ENCODE results near the gene KCP. TPM values are rescaled to one million over a fixed set of nuclear protein-coding genes. Genes with fewer than 3 reads are reported as not detected.

Gene KCP
- total and polyA plus RNA-seq, 2 of the 13 experiments (the other 11 are each of a cell fraction or from before 2014, with no cell fraction given): 0.37 to 1.0 TPM

DNA sequence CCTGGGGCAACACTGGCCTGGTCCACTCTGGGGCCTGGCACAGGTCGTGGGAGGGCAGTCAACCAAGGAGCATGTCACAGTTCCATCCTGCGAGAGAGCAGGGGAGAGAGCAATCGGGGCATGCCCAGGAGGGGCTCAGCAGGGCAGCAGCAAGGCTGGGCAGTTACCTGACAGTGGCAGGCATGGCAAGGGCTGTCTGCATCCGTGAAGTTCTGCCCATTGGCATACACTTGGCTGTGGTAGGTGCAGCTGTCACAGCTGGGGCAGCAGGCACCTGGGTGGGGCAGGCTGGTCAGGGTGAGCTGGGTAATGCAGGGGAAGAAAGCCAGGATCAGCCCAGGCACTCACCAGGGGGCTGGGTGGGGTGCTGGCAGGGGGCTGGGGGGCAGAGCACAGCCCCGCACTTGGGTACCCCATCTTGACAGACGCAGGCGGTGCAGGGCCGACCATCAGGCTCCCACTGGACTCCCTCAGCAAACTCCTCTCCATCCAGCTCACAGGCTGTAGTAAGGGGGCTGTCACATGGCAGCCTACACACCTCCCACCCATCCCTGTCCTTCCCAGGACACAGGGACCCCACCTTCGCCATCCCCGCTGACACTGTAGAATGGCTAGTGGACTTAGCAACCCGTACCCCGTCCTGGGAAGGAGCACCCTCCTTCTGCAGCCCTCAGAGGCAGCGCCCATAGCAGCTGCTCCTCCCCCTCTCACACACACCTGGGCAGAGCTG lies 17.8 kb downstream of the KCP start (continued):
- TF ChIP-seq, protein P1, sequence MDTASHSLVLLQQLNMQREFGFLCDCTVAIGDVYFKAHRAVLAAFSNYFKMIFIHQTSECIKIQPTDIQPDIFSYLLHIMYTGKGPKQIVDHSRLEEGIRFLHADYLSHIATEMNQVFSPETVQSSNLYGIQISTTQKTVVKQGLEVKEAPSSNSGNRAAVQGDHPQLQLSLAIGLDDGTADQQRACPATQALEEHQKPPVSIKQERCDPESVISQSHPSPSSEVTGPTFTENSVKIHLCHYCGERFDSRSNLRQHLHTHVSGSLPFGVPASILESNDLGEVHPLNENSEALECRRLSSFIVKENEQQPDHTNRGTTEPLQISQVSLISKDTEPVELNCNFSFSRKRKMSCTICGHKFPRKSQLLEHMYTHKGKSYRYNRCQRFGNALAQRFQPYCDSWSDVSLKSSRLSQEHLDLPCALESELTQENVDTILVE (CRISPR knock-in tag; IDR thresholded peaks at IDR 0.05): no peak
- no peak for TF ChIP-seq BRCA1 (CRISPR knock-in tag; IDR thresholded peaks at IDR 0.05)
- no peak for TF ChIP-seq ELF3 (CRISPR knock-in tag; IDR thresholded peaks at IDR 0.05)
- no peak for TF ChIP-seq EHMT2 (IDR thresholded peaks at IDR 0.05; ENCODE audit: borderline replicate concordance, low read depth, low read length)
- TF ChIP-seq ZNF496 (CRISPR knock-in tag; IDR thresholded peaks at IDR 0.05; ENCODE audit: insufficient replicate concordance): no peak

DNA sequence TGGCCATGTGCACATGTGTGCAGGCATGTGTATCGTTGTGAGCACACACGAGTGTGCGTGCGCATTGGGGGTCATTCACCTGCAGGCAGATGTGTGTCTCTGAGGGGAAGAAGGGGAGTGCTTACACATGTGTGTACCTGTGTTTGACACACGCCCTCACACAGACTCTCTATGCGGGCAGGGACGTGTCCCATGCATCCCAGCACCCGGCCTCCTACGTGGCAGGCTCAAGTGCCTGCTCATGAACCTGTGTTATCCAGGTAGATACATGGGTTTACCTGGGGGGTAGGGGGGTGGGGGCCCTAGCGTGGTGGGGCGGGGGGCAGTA lies 18.6 kb downstream of the KCP start:
- Histone ChIP-seq H3K27ac (ENCODE audit: extremely low read length, insufficient read depth, low read length) (no peak overlapping the region), H3K4me3 (replicated peaks in 1 of 3; ENCODE audit: insufficient read depth in 1 of 3, low read depth in 2 of 3, low read length in 3 of 3) (no peak overlapping the region), H3K79me2 (ENCODE audit: insufficient read depth, low read length) (no peaks in the 10 kb centered on the region), H2AFZ (ENCODE audit: low read length) (no peak overlapping the region), H3K9ac (ENCODE audit: insufficient read depth, low read depth, low read length) (no peak overlapping the region), H3K9me3 (ENCODE audit: low read length) (no peaks in the 10 kb centered on the region), H3K4me1 (ENCODE audit: insufficient read depth, low read length) (peaks cover 20% of the 10 kb centered on the region), H3K27me3 (ENCODE audit: control insufficient read depth in 1 of 2, insufficient read depth in 2 of 2, low read length in 2 of 2) (peaks cover 1 to 26% of the 10 kb centered on the region in 2 experiments; a peak in 4 of 5 replicates), H3K4me2 (ENCODE audit: low read depth, low read length) (no peak overlapping the region), H3K36me3 (replicated peaks in 1 of 2; ENCODE audit: control insufficient read depth in 1 of 2, insufficient read depth in 2 of 2, low read length in 2 of 2) (no peaks in the 10 kb centered on the region), H4K20me1 (ENCODE audit: insufficient read depth, low read length) (no peaks in the 10 kb centered on the region)
- POLR2A ChIA-PET: no interaction called here
- 46% methylated on average over 11 of the region's 11 CpGs for WGBS (ENCODE audit: low lambda C conversion rate)
- CTCF ChIA-PET (ENCODE audit: low intra/inter-chr PET ratio, low total read pairs): no interaction called here
- ATAC-seq (no peak; the same call in 2 of the 3 replicates), FAIRE-seq (no peak), DNase-seq (ENCODE audit: low spot score) (no peak)
- intact Hi-C loops (cut with micrococcal nuclease; ENCODE audit: unreplicated experiment) (no loop called here), in situ Hi-C loops (cut with HindIII; ENCODE audit: extremely low pct_ligation_motif_present, low pct_unique_long_range_greater_than_20kb) (loop anchor here (25.0 kb wide), 1 partner anchor 455 kb away; no protein-coding TSS in a partner anchor)
- BruUV-seq (replicated peaks): no TSS peak
- no peak for TF ChIP-seq BHLHE40 (IDR thresholded peaks at IDR 0.05; ENCODE audit: low read length)
- TF ChIP-seq, protein P2, sequence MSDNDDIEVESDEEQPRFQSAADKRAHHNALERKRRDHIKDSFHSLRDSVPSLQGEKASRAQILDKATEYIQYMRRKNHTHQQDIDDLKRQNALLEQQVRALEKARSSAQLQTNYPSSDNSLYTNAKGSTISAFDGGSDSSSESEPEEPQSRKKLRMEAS (IDR thresholded peaks at IDR 0.05): no peak
- TF ChIP-seq, protein P3, sequence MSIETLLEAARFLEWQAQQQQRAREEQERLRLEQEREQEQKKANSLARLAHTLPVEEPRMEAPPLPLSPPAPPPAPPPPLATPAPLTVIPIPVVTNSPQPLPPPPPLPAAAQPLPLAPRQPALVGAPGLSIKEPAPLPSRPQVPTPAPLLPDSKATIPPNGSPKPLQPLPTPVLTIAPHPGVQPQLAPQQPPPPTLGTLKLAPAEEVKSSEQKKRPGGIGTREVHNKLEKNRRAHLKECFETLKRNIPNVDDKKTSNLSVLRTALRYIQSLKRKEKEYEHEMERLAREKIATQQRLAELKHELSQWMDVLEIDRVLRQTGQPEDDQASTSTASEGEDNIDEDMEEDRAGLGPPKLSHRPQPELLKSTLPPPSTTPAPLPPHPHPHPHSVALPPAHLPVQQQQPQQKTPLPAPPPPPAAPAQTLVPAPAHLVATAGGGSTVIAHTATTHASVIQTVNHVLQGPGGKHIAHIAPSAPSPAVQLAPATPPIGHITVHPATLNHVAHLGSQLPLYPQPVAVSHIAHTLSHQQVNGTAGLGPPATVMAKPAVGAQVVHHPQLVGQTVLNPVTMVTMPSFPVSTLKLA (IDR thresholded peaks at IDR 0.05): peak; percentile 74
